T-helper 2 cell treated with Interferon-gamma antibody and Interleukin-4, amounts not matched to agents 100 ng/mL and 5 ng/mL, for 36 hours (primary cell): ENCODE data around the gene VPS35. TPM values are rescaled to one million over a fixed set of nuclear protein-coding genes. Genes with fewer than 3 reads are reported as not detected.
"Not testable (repeated sequence)": the region's sequence is repeated elsewhere in the genome, so short reads cannot be mapped to it uniquely, and the experiment has no call there.

Experiments used
- intact Hi-C: fragments of 100-400 bp; cut with micrococcal nuclease; formaldehyde crosslinking; loops from one replicate; pipeline ENCODE4 v1.15.1; 2023
- total RNA-seq: library from RNA; stranded (reverse); gene quantifications from 2 replicates; pipeline ENCODE4 v1.2.3, GENCODE V29; 2022

The VPS35 gene
- total RNA-seq, 1 donor from 2014 or later: 80.8 TPM

- intact Hi-C loops: no loop called here
Observed at GRCh38 chr16:46713634-46714033, 24.7 kb upstream of the VPS35 start.

GRCh38 chr16:46712911-46713310 is 23.9 kb upstream of the VPS35 start:
- intact Hi-C loops: no loop called here

- intact Hi-C loops: no loop called here
Observed at GRCh38 chr16:46711106-46712058, 22.4 kb upstream of the VPS35 start.

- intact Hi-C loops: no loop called here
Observed at GRCh38 chr16:46709469-46710005, 20.6 kb upstream of the VPS35 start.

GRCh38 chr16:46706642-46707041 is 17.7 kb upstream of the VPS35 start:
- intact Hi-C loops: no loop called here

GRCh38 chr16:46702030-46702429 is 13.1 kb upstream of the VPS35 start:
- intact Hi-C loops: no loop called here

- intact Hi-C loops: no loop called here
Observed at GRCh38 chr16:46701615-46702014, 12.6 kb upstream of the VPS35 start.

- intact Hi-C loops: no loop called here
Observed at GRCh38 chr16:46700048-46700447, 11.1 kb upstream of the VPS35 start.

GRCh38 chr16:46696957-46697356 is 8.0 kb upstream of the VPS35 start:
- intact Hi-C loops: no loop called here

GRCh38 chr16:46695937-46696336 is 7.0 kb upstream of the VPS35 start:
- intact Hi-C loops: no loop called here

- intact Hi-C loops: no loop called here
Observed at GRCh38 chr16:46693598-46693997, 4.6 kb upstream of the VPS35 start.

GRCh38 chr16:46691726-46692125 is 2.7 kb upstream of the VPS35 start:
- intact Hi-C loops: no loop called here

- intact Hi-C loops: no loop called here
Observed at GRCh38 chr16:46690281-46691178, 1.6 kb upstream of the VPS35 start.

GRCh38 chr16:46689365-46690280 is 645 bp upstream of the VPS35 start, which contains the start of gene ORC6:
Gene ORC6, plus strand, starts transcription at chr16:46689659. Its CDS starts 47 bp downstream, at chr16:46689706.
- intact Hi-C loops: loop anchor here (1.0 to 10.0 kb wide), 8 partner anchors 17 to 772 kb away; partner anchors contain the start of genes C16orf87, DNAJA2, GPT2 and ITFG1

GRCh38 chr16:46688101-46688653 is 801 bp downstream of the VPS35 start:
- intact Hi-C loops: loop anchor here (2.0 to 10.0 kb wide), 3 partner anchors 15 to 133 kb away; partner anchors contain the start of gene SHCBP1

- intact Hi-C loops: loop anchor here (10.0 kb wide), 1 partner anchor 133 kb away; no protein-coding TSS in a partner anchor
Observed at GRCh38 chr16:46687486-46687885, 1.5 kb downstream of the VPS35 start.

GRCh38 chr16:46686815-46687473 is 2.0 kb downstream of the VPS35 start:
- intact Hi-C loops: loop anchor here (10.0 kb wide), 1 partner anchor 132 kb away; no protein-coding TSS in a partner anchor

GRCh38 chr16:46681867-46682266 is 7.1 kb downstream of the VPS35 start:
- intact Hi-C loops: loop anchor here (10.0 kb wide), 1 partner anchor 127 kb away; no protein-coding TSS in a partner anchor

- intact Hi-C loops: not testable (repeated sequence)
Observed at GRCh38 chr16:46677943-46678342, 11.0 kb downstream of the VPS35 start.
